Body of pancreas (tissue), 4 donors: ENCODE measurements around the gene CFAP54. TPM values are rescaled to one million over a fixed set of nuclear protein-coding genes. Genes with fewer than 3 reads are reported as not detected.

Experiments
- ATAC-seq: fragments of 150-250 bp; one replicate; pipeline ENCODE4 v1.9.1; 2016
- DNase-seq, 4 donors: peaks; one replicate each; pipeline ENCODE4 v3.0.0-alpha.2; 2019
- H3K27ac ChIP-seq, 4 donors: fragments of 200-600 bp; sonication (generic); 1 replicate in 3 of 4; 2 replicates in 1 of 4; pipeline versions ENCODE4 v1.5.1 to v1.6.1; 2016 to 2019; ENCODE audit warnings: mild to moderate bottlenecking in 1 of 4, mixed read lengths in 1 of 4, moderate library complexity in 1 of 4
- H3K27me3 ChIP-seq, 2 donors: fragments of 200-600 bp; sonication (generic); one replicate each; pipeline ENCODE4 v1.6.0; 2016; ENCODE audit warnings: mild to moderate bottlenecking in 1 of 2
- H3K36me3 ChIP-seq, 2 donors: fragments of 200-600 bp; sonication (generic); replicated peaks in 1 of 2; 2 replicates each; pipeline ENCODE4 v1.5.1; 2016; ENCODE audit warnings: low read depth in 2 of 2; ENCODE audit not compliant: insufficient read depth in 1 of 2
- H3K4me1 ChIP-seq: fragments of 200-600 bp; sonication (generic); one replicate; pipeline ENCODE4 v1.6.0; 2016
- H3K4me3 ChIP-seq, 2 donors: fragments of 200-600 bp; sonication (generic); 1 replicate in 1 of 2; 2 replicates in 1 of 2; pipeline ENCODE4 v1.5.1; 2016 to 2019
- H3K9me3 ChIP-seq, 3 donors: fragments of 200-600 bp; sonication (generic); 1 replicate in 2 of 3; 2 replicates in 1 of 3; pipeline ENCODE4 v1.5.1; 2016
- POLR2A ChIP-seq, 3 donors: fragments of 450-650 bp; IDR thresholded peaks; one replicate each; pipeline ENCODE4 v1.6.1; 2016; ENCODE audit warnings: antibody characterized with exemption in 3 of 3, mild to moderate bottlenecking in 2 of 3
- WGBS, 2 donors: methylation state at CpG; one replicate each; pipeline ENCODE4 v1.1.5; 2017; 5-methylcytosine and 5-hydroxymethylcytosine counted together
- intact Hi-C: fragments of 100-400 bp; cut with DNase I; formaldehyde crosslinking; loops from one replicate; pipeline ENCODE4 v1.15.1; 2023
- total RNA-seq, 2 donors: library from RNA; depleted of rRNA; stranded (reverse); fragments of >200 nt; gene quantifications; one replicate each; pipeline ENCODE4 v1.1.0, GENCODE V29; 2016
- TF ChIP-seq, protein P1 (sequence below), 7 experiments: fragments of 450-650 bp in 4 of 7; fragments of 200-600 bp in 3 of 7; sonication (generic) in 3 of 7; IDR thresholded peaks; one replicate each; pipeline ENCODE4 v1.5.1; 2016 to 2019; ENCODE audit warnings: antibody characterized with exemption in 7 of 7

CFAP54 gene
- total RNA-seq, 2 donors from 2014 or later = 0.52 TPM; not detected in 1

DNA sequence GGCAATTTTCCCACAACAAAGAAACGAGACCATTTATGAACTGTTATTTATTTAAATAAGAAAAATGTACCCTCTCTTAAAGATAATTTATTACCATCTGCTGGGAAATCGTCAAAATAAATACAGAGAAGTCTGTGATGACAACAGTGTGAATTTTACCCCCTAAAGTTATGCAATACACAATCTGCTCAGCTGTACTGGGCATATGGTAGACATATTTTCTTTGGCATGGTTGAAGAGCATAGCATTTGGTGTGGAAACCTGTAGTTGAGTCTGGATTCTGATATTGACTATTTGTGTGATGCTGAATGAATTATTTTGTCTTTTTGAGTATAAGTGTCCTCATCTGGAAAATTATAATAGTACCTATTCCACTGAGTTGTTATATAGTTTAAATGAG lies 60.0 kb downstream of the CFAP54 start:
- WGBS, 2 donors = 34 to 43% methylated on average over 2 of the region's 2 CpGs
- H3K27me3 ChIP-seq = no peaks in the 10 kb centered on the region

DNA sequence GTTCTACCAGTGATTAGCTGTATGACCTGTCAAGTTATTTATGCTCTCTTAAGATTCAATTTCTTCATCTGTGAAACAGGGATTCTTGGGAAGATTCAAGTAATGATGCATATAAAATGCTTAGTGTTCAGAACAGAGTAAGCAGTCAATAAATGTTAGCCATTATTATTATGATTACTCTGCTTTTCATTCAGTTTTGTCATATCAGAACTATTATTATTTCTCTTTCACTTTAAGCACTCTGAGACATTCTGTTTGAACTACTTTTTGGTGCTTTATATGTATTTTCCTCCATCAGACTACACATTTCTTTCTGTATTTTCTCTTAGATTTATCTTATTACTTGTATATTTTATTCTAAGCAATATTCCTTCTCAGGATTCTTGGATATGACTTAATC lies 81.2 kb downstream of the CFAP54 start:
- DNase-seq (no peak), ATAC-seq (no peak)
- H3K36me3 ChIP-seq = no peaks in the 10 kb centered on the region
- no peak overlapping the region for H3K27ac ChIP-seq
- no peaks in the 10 kb centered on the region for H3K9me3 ChIP-seq
- TF ChIP-seq, protein P1, sequence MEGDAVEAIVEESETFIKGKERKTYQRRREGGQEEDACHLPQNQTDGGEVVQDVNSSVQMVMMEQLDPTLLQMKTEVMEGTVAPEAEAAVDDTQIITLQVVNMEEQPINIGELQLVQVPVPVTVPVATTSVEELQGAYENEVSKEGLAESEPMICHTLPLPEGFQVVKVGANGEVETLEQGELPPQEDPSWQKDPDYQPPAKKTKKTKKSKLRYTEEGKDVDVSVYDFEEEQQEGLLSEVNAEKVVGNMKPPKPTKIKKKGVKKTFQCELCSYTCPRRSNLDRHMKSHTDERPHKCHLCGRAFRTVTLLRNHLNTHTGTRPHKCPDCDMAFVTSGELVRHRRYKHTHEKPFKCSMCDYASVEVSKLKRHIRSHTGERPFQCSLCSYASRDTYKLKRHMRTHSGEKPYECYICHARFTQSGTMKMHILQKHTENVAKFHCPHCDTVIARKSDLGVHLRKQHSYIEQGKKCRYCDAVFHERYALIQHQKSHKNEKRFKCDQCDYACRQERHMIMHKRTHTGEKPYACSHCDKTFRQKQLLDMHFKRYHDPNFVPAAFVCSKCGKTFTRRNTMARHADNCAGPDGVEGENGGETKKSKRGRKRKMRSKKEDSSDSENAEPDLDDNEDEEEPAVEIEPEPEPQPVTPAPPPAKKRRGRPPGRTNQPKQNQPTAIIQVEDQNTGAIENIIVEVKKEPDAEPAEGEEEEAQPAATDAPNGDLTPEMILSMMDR (IDR thresholded peaks at IDR 0.05) = no peak
- no peak for TF ChIP-seq POLR2A (IDR thresholded peaks at IDR 0.05)
- H3K27me3 ChIP-seq = no peaks in the 10 kb centered on the region
- H3K4me3 ChIP-seq = no peak overlapping the region
- intact Hi-C loops = no loop called here
- no peaks in the 10 kb centered on the region for H3K4me1 ChIP-seq

More for the DNA sequence above, 60.0 kb downstream of the CFAP54 start:
- ATAC-seq (no peak), DNase-seq (no peak)
- intact Hi-C loops = no loop called here
- no peak overlapping the region for H3K27ac ChIP-seq
- no peak overlapping the region for H3K4me3 ChIP-seq
- H3K4me1 ChIP-seq = no peaks in the 10 kb centered on the region
- H3K36me3 ChIP-seq = no peaks in the 10 kb centered on the region
- TF ChIP-seq, protein P1 (IDR thresholded peaks at IDR 0.05) = no peak
- no peak for TF ChIP-seq POLR2A (IDR thresholded peaks at IDR 0.05)
- no peaks in the 10 kb centered on the region for H3K9me3 ChIP-seq

DNA sequence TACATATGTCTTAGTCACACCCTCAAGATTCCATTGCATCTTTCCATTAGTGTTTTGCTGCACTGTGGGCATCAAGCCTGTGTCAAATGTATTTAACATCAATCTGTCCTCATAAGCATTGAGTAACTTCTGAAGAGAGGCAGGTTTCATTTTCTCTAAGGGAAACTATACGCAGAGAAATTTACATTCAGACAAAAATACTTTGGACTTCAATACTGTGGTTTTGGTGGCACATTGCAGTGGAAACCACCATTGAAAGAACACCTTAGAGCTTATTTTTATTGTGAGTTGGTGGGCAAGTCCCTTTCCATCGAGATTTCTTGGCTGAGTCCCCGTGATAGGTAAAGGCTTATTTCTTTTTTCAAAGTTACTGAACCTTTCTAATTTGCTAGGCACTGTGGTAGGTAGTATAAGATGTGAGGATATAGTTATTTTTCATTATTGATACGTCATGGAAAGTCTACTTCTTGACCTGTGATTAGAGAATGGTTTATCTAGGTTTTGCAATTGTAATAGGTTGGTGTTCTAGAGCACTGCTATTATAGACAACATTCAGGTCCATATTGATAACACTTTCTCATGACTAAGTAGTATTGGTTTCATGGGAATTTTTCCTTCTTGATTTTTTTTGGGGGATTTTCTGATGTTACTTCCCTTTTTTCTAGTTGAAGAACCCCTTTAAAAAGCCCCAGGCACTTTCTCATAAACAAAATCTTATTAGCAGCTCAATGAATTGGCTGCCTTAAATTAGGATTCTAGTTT lies 81.9 kb downstream of the CFAP54 start:
- no peaks in the 10 kb centered on the region for H3K27me3 ChIP-seq
- ATAC-seq (no peak), DNase-seq (no peak)
- H3K36me3 ChIP-seq = no peaks in the 10 kb centered on the region
- H3K27ac ChIP-seq = no peak overlapping the region
- no peak overlapping the region for H3K4me3 ChIP-seq
- no peaks in the 10 kb centered on the region for H3K9me3 ChIP-seq
- WGBS, 2 donors = 59 to 76% methylated on average over 4 of the region's 4 CpGs
- intact Hi-C loops = no loop called here
- H3K4me1 ChIP-seq = no peaks in the 10 kb centered on the region
- TF ChIP-seq POLR2A (IDR thresholded peaks at IDR 0.05) = no peak
- TF ChIP-seq, protein P1 (IDR thresholded peaks at IDR 0.05) = no peak

DNA sequence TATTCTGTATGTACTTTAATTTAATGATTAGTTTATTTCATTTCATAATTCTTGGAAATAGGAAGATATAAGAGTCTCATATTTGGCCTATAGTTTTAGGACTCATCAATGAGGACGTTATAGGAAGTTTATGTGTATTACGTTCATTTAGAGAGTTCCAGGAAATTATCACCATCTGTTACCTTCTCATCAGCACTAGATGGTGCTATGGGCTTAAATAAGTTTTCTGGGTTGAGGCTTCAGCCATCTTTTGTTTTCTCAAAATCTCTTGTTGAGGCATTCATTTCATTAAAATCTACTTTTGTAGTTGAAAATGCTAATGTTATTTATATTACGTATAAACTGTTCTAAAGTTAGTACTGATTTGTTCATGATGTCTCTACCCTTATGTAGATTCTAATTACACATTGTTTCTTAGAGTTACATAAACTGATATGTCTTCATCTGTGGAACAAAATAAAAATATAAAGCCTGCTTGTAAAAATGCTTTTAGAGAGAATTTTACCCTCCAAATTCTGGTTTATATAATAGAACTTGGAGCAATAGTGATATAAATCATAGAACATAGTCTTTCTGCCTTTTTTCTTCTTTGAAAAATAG lies 89.2 kb downstream of the CFAP54 start:
- DNase-seq (no peak), ATAC-seq (no peak)
- no peak for TF ChIP-seq POLR2A (IDR thresholded peaks at IDR 0.05)
- TF ChIP-seq, protein P1 (IDR thresholded peaks at IDR 0.05) = peak; percentile 11 to 73 (median 59)
- no peak overlapping the region for H3K4me3 ChIP-seq
- intact Hi-C loops = loop anchor here (5.0 kb wide), 1 partner anchor 1819 kb away; no protein-coding TSS in a partner anchor
- H3K27me3 ChIP-seq = no peaks in the 10 kb centered on the region
- no peaks in the 10 kb centered on the region for H3K4me1 ChIP-seq
- H3K9me3 ChIP-seq = no peaks in the 10 kb centered on the region
- 0 to 1% methylated on average over 3 of the region's 3 CpGs for WGBS, 2 donors
- H3K27ac ChIP-seq = no peak overlapping the region
- no peaks in the 10 kb centered on the region for H3K36me3 ChIP-seq
